Subcutaneous abdominal adipose tissue (tissue), 5 donors: ENCODE results near the gene SWSAP1.
"Not testable (repeated sequence)": the region's sequence is repeated elsewhere in the genome, so short reads cannot be mapped to it uniquely, and the experiment has no call there.

Source experiments
- H3K27ac ChIP-seq: one replicate; pipeline ENCODE4 v1.7.0; 2013; ENCODE audit warnings: low read depth, mild to moderate bottlenecking, inconsistent platforms, low read length, moderate library complexity
- H3K27me3 ChIP-seq, 5 donors: one replicate each; pipeline ENCODE4 v1.7.0; 2013; ENCODE audit warnings: low read length in 5 of 5, inconsistent platforms in 1 of 5; ENCODE audit not compliant: control insufficient read depth in 5 of 5, insufficient read depth in 4 of 5
- H3K36me3 ChIP-seq, 5 donors: one replicate each; pipeline ENCODE4 v1.7.0; 2013; ENCODE audit warnings: low read length in 5 of 5; ENCODE audit not compliant: control insufficient read depth in 5 of 5, insufficient read depth in 5 of 5
- H3K4me1 ChIP-seq, 5 donors: one replicate each; pipeline ENCODE4 v1.7.0; 2013; ENCODE audit warnings: low read length in 5 of 5, mild to moderate bottlenecking in 3 of 5, moderate library complexity in 1 of 5; ENCODE audit not compliant: control insufficient read depth in 5 of 5, insufficient read depth in 5 of 5
- H3K4me3 ChIP-seq, 5 donors: one replicate each; pipeline ENCODE4 v1.7.0; 2013; ENCODE audit warnings: low read length in 5 of 5, low read depth in 1 of 5
- H3K9ac ChIP-seq, 5 donors: one replicate each; pipeline ENCODE4 v1.7.0; 2013; ENCODE audit warnings: low read length in 5 of 5, mild to moderate bottlenecking in 4 of 5, moderate library complexity in 3 of 5
- H3K9me3 ChIP-seq, 5 donors: one replicate each; pipeline ENCODE4 v1.7.0; 2013; ENCODE audit warnings: low read length in 5 of 5; ENCODE audit not compliant: control insufficient read depth in 5 of 5
- donor health status: healthy.
- donor health status: healthy.
- donor health status: healthy.
- donor health status: healthy.
- donor health status: healthy.

The SWSAP1 gene

GRCh38 chr19:11349171-11349570 is 25.3 kb upstream of the SWSAP1 start:
- no peaks in the 10 kb centered on the region for H3K27me3 ChIP-seq
- peaks cover 0 to 11% (median 9%) of the 10 kb centered on the region in 5 donors for H3K9me3 ChIP-seq
- H3K27ac ChIP-seq: no peak overlapping the region
- peaks cover 9 to 28% (median 24%) of the 10 kb centered on the region in 5 donors for H3K4me1 ChIP-seq
- peak overlapping the region in 1 of 5 donors; percentile 35 for H3K4me3 ChIP-seq
- H3K36me3 ChIP-seq: peaks cover 0 to 2% (median 0%) of the 10 kb centered on the region in 5 donors
- H3K9ac ChIP-seq: no peak overlapping the region

- H3K36me3 ChIP-seq, H3K27me3 ChIP-seq, H3K27ac ChIP-seq, H3K9me3 ChIP-seq, H3K4me3 ChIP-seq, H3K9ac ChIP-seq: not testable (repeated sequence)
- H3K4me1 ChIP-seq: peaks cover 4 to 16% (median 12%) of the 10 kb centered on the region in 5 donors
These were observed 20.4 kb upstream of the SWSAP1 start for GRCh38 chr19:11354102-11354501.

- Histone ChIP-seq H3K9me3 (no peaks in the 10 kb centered on the region), H3K4me1 (peaks cover 4 to 16% (median 12%) of the 10 kb centered on the region in 5 donors), H3K4me3 (peak within 1 kb of the TSS; percentile 54 to 85 (median 68)), H3K27me3 (no peaks in the 10 kb centered on the region), H3K9ac (peak within 1 kb of the TSS; percentile 18 to 84 (median 39)), H3K36me3 (peaks cover 0 to 15% (median 7%) of the 10 kb centered on the region in 5 donors), H3K27ac (no peak within 1 kb of the TSS)
These were observed 19.0 kb upstream of the SWSAP1 start, which contains the start of gene PLPPR2 for GRCh38 chr19:11355160-11356073. TSS of gene PLPPR2 (plus strand) at chr19:11355432. CDS start at chr19:11357674, 2,242 bp downstream.

- Histone ChIP-seq H3K27me3 (no peaks in the 10 kb centered on the region), H3K27ac (no peak overlapping the region), H3K9ac (peak overlapping the region in 3 of 5 donors; percentile 31 to 84 (median 78)), H3K36me3 (peaks cover 0 to 18% (median 11%) of the 10 kb centered on the region in 5 donors), H3K4me1 (peaks cover 4 to 16% (median 12%) of the 10 kb centered on the region in 5 donors), H3K9me3 (no peaks in the 10 kb centered on the region), H3K4me3 (peak overlapping the region; percentile 54 to 85 (median 68))
These were observed 18.4 kb upstream of the SWSAP1 start for GRCh38 chr19:11356074-11356397.

- no peak overlapping the region for H3K4me3 ChIP-seq
- no peaks in the 10 kb centered on the region for H3K27me3 ChIP-seq
- H3K27ac ChIP-seq: no peak overlapping the region
- peaks cover 0 to 25% (median 15%) of the 10 kb centered on the region in 5 donors for H3K36me3 ChIP-seq
- no peak overlapping the region for H3K9ac ChIP-seq
- H3K4me1 ChIP-seq: peaks cover 4 to 16% (median 12%) of the 10 kb centered on the region in 5 donors
- H3K9me3 ChIP-seq: no peaks in the 10 kb centered on the region
These were observed 17.6 kb upstream of the SWSAP1 start for GRCh38 chr19:11356676-11357550.

GRCh38 chr19:11359421-11359820 is 15.0 kb upstream of the SWSAP1 start:
- H3K9me3 ChIP-seq: no peaks in the 10 kb centered on the region
- no peak overlapping the region for H3K4me3 ChIP-seq
- H3K27ac ChIP-seq: no peak overlapping the region
- H3K27me3 ChIP-seq: no peaks in the 10 kb centered on the region
- peaks cover 0 to 47% (median 28%) of the 10 kb centered on the region in 5 donors for H3K36me3 ChIP-seq
- H3K4me1 ChIP-seq: peaks cover 4 to 16% (median 12%) of the 10 kb centered on the region in 5 donors
- H3K9ac ChIP-seq: no peak overlapping the region

- Histone ChIP-seq H3K9me3 (no peaks in the 10 kb centered on the region), H3K27ac (no peak overlapping the region), H3K4me1 (peaks cover 0 to 5% (median 5%) of the 10 kb centered on the region in 5 donors), H3K4me3 (no peak overlapping the region), H3K36me3 (peaks cover 0 to 62% (median 36%) of the 10 kb centered on the region in 5 donors), H3K9ac (no peak overlapping the region), H3K27me3 (no peaks in the 10 kb centered on the region)
These were observed 13.3 kb upstream of the SWSAP1 start for GRCh38 chr19:11361037-11361770.

GRCh38 chr19:11361771-11362731 is 12.4 kb upstream of the SWSAP1 start:
- no peaks in the 10 kb centered on the region for H3K9me3 ChIP-seq
- H3K4me3 ChIP-seq: no peak overlapping the region
- no peaks in the 10 kb centered on the region for H3K27me3 ChIP-seq
- H3K36me3 ChIP-seq: peaks cover 0 to 65% (median 36%) of the 10 kb centered on the region in 5 donors
- H3K9ac ChIP-seq: no peak overlapping the region
- no peak overlapping the region for H3K27ac ChIP-seq
- H3K4me1 ChIP-seq: no peaks in the 10 kb centered on the region

- no peaks in the 10 kb centered on the region for H3K9me3 ChIP-seq
- H3K4me1 ChIP-seq: no peaks in the 10 kb centered on the region
- peaks cover 0 to 68% (median 36%) of the 10 kb centered on the region in 5 donors for H3K36me3 ChIP-seq
- no peak overlapping the region for H3K9ac ChIP-seq
- H3K4me3 ChIP-seq: no peak overlapping the region
- no peaks in the 10 kb centered on the region for H3K27me3 ChIP-seq
- no peak overlapping the region for H3K27ac ChIP-seq
These were observed 10.6 kb upstream of the SWSAP1 start for GRCh38 chr19:11363881-11364280.
